Heart right ventricle (tissue), 16 donors: ENCODE results near the gene ZNF581. TPM values are rescaled to one million over a fixed set of nuclear protein-coding genes. Genes with fewer than 3 reads are reported as not detected.

Experiments
- ATAC-seq, 8 donors: fragments of 200-7000 bp; cut with Tn5 transposase; one replicate each; pipeline ENCODE4 v1.9.1; 2020; ENCODE audit warnings: mild to moderate bottlenecking in 8 of 8, moderate library complexity in 8 of 8, moderate number of reproducible peaks in 1 of 8
- DNase-seq, 2 donors: peaks; one replicate each; pipeline ENCODE4 v3.0.0-alpha.2; 2020
- H3K27ac ChIP-seq, 10 donors: fragments of 200-600 bp; sonication (generic) in 2 of 10; one replicate each; pipeline versions ENCODE4 v1.5.0 to v1.8.0; 2020 to 2022; ENCODE audit warnings: mild to moderate bottlenecking in 3 of 10
- H3K27me3 ChIP-seq, 7 donors: fragments of 200-600 bp; one replicate each; pipeline ENCODE4 v1.8.0; 2021 to 2022; ENCODE audit warnings: mild to moderate bottlenecking in 2 of 7
- H3K36me3 ChIP-seq, 9 donors: fragments of 200-600 bp; sonication (generic) in 1 of 9; one replicate each; pipeline versions ENCODE4 v1.5.0 to v1.8.0; 2020 to 2022; ENCODE audit warnings: mild to moderate bottlenecking in 2 of 9
- H3K4me1 ChIP-seq, 9 donors: fragments of 200-600 bp; sonication (generic) in 1 of 9; one replicate each; pipeline versions ENCODE4 v1.5.0 to v1.8.0; 2020 to 2022; ENCODE audit warnings: mild to moderate bottlenecking in 4 of 9
- H3K4me3 ChIP-seq, 10 donors: fragments of 200-600 bp; sonication (generic) in 2 of 10; one replicate each; pipeline versions ENCODE4 v1.5.0 to v1.8.0; 2020 to 2022; ENCODE audit warnings: mild to moderate bottlenecking in 7 of 10, moderate library complexity in 2 of 10
- H3K9me3 ChIP-seq, 11 donors: fragments of 200-600 bp in 10 of 11; sonication (generic) in 2 of 11; one replicate each; pipeline versions ENCODE4 v1.5.0 to v1.8.0; 2013 to 2022; ENCODE audit warnings: mild to moderate bottlenecking in 2 of 11, control low read depth in 1 of 11, moderate library complexity in 1 of 11
- WGBS, 2 donors: extraction: QIAGEN DNeasy Blood & Tissue Kit; methylation state at CpG; one replicate each; pipeline ENCODE4 v1.1.7; 2013; ENCODE audit warnings: inconsistent platforms in 1 of 2; 5-methylcytosine and 5-hydroxymethylcytosine counted together
- intact Hi-C, 10 donors: fragments of 100-400 bp; cut with DNase I; formaldehyde crosslinking; loops; one replicate each; pipeline versions ENCODE4 v1.11.1 to v1.14.2; 2022
- polyA plus RNA-seq, 2 donors: library from polyadenylated mRNA; stranded (reverse); fragments of 200-250 nt; gene quantifications; one replicate each; pipeline ENCODE4 v1.2.3, GENCODE V29; 2013
- total RNA-seq, 10 donors: library from RNA; stranded (reverse); fragmentation: NEBNext Ultra II Directional in 3 of 10; extraction: Animal tissue kit (Norgen Biotek cat#: 25700) in 3 of 10; gene quantifications; one replicate each; pipeline versions ENCODE4 v1.2.1 to v1.2.4, GENCODE V29; 2021 to 2023
- TF ChIP-seq, protein P1 (sequence below), 9 donors: fragments of 200-600 bp; sonication (generic) in 2 of 9; IDR thresholded peaks; one replicate each; pipeline versions ENCODE4 v1.5.0 to v1.8.0; 2021 to 2022; ENCODE audit warnings: antibody characterized with exemption in 9 of 9, mild to moderate bottlenecking in 5 of 9, moderate library complexity in 1 of 9
- donor health status: Arrhythmogenic right ventricular cardiomyopathy.
- donor health status: ischemic (EF 13 %, LVEDD 7.1; RV severe dilation, severe dysfunction).
- donor health status: healthy with polysubstance abuse.
- donor health status: DM: no; HTN: yes; CAD: no.
- donor health status: DM: no; HTN: no; CAD: no.
- donor health status: ischemic (EF 25% LVEDD 6.9; RV normal size, moderate dysfunction).
- donor health status: ischemic (EF 25% LVEDD 5.7; RV mildly dilated, moderate dysfunction).
- donor health status: healthy.
- donor health status: DM: yes; HTN: yes; CAD: no.
- donor health status: Ischemic cardiomyopathy.
- donor health status: ischemic (EF 35%, LVEDD 5.7; RV mildly dilated, moderate dysfunction).
- donor health status: nonischemic (EF 11% LVEDD 7.7; RV severe dilation, severe dysfunction).
- donor health status: DM: yes; HTN: yes; CAD: no.
- donor health status: PGD.
- donor health status: ischemic (EF 29% LVEDD 5.4; RV normal size, mild dysfunction).
- donor health status: nonischemic (EF 23%, LVEDD 6.1; RV moderate dilation, normal function).

ZNF581 gene
- total and polyA plus RNA-seq, 12 donors = 4.0 to 15.6 (median 6.5) TPM

DNA sequence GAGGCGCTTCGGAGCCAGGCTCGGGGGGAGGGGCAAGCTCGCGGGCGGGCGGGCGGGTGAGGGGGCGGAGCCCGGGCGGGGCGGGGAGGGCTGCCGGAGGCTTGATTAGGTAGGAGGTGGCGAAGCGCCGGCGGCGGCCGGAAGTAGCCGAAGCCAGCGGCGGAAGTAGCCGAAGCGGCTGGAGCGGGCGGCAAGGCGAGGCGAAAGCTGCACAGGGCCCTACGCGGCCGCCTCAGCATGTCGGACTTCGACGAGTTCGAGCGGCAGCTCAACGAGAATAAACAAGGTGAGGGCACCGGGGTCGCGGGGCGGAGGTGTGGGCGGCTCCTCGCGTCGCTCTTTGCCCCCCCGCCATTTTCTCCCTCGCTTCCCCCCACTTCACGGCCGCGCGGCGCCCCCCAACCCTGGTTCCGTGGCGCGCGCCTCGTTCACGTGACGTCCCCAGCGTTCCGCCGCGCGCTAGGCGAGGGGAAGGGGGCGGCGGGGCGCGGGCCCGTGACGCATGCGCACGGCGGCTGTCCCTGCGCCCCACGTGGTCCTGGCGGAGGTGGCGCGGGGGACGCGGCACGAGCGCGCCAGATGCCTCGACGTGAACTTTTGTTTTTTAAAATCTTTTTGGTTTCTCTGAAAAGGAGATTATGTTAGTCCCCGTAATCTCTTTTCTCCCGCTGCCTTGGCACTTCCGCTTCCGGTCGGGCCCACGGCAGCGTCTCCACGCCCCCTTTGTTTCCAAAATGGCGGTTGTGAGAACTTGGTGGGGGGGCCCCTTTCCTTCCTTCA lies 11.6 kb downstream of the ZNF581 start, which contains the start of gene U2AF2:
Gene U2AF2 (plus strand): TSS at position 168 of the 780 bp plus-strand sequence. CDS start 70 bp downstream, at position 238.
- TF ChIP-seq, protein P1, sequence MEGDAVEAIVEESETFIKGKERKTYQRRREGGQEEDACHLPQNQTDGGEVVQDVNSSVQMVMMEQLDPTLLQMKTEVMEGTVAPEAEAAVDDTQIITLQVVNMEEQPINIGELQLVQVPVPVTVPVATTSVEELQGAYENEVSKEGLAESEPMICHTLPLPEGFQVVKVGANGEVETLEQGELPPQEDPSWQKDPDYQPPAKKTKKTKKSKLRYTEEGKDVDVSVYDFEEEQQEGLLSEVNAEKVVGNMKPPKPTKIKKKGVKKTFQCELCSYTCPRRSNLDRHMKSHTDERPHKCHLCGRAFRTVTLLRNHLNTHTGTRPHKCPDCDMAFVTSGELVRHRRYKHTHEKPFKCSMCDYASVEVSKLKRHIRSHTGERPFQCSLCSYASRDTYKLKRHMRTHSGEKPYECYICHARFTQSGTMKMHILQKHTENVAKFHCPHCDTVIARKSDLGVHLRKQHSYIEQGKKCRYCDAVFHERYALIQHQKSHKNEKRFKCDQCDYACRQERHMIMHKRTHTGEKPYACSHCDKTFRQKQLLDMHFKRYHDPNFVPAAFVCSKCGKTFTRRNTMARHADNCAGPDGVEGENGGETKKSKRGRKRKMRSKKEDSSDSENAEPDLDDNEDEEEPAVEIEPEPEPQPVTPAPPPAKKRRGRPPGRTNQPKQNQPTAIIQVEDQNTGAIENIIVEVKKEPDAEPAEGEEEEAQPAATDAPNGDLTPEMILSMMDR (IDR thresholded peaks at IDR 0.05) = no peak
- H3K4me1 ChIP-seq = peaks cover 35 to 57% (median 54%) of the 10 kb centered on the region in 9 donors
- peak within 1 kb of the TSS; percentile 95 to 100 (median 99) for H3K27ac ChIP-seq
- H3K36me3 ChIP-seq = peaks cover 0 to 29% (median 6%) of the 10 kb centered on the region in 9 donors
- ATAC-seq (peak; percentile 10 to 69 (median 60)), DNase-seq (peak; percentile 96 to 98)
- H3K27me3 ChIP-seq = no peaks in the 10 kb centered on the region
- peak within 1 kb of the TSS; percentile 78 to 99 (median 90) for H3K4me3 ChIP-seq
- H3K9me3 ChIP-seq = no peaks in the 10 kb centered on the region
- WGBS, 2 donors = 0% methylated on average over 93 to 95 of the region's 95 CpGs
- intact Hi-C loops = loop anchor here in 3 of 10 donors (1.0 kb wide), 1 partner anchor 20 kb away; the partner anchor contains the start of gene EPN1 (in 3 of the 3)

DNA sequence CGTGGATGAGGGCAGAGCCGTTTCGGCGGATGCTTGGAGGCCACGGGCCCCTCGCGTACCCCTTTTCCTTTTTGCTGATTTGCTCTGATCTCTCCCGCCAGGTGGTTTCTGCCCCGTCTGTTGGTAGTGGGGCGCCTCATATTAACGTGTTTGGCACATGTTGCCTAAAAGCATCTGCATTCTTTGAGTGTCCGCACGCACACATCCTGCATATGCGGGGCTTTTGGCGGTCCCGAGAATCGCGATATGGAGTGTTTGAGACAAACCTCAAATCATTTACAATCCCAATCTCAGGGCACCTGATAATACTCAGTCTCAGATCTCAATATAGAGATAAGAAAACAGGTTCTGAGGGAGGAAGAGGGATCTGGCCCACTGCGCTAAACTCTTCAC lies 12.2 kb downstream of the ZNF581 start:
- Histone ChIP-seq H3K4me1 (peaks cover 35 to 61% (median 54%) of the 10 kb centered on the region in 9 donors), H3K27ac (peak overlapping the region; percentile 95 to 100 (median 99)), H3K9me3 (no peaks in the 10 kb centered on the region), H3K27me3 (no peaks in the 10 kb centered on the region), H3K36me3 (peaks cover 0 to 33% (median 8%) of the 10 kb centered on the region in 9 donors), H3K4me3 (peak overlapping the region; percentile 78 to 99 (median 90))
- no peak for ATAC-seq
- TF ChIP-seq, protein P1 (IDR thresholded peaks at IDR 0.05) = no peak
- 1 to 2% methylated on average over 19 of the region's 19 CpGs for WGBS, 2 donors
- no peak for DNase-seq
- intact Hi-C loops = loop anchor here in 2 of 10 donors (1.0 to 2.0 kb wide), 2 partner anchors 17 to 20 kb away; partner anchors contain the start of gene EPN1 (in 1 of the 2)

DNA sequence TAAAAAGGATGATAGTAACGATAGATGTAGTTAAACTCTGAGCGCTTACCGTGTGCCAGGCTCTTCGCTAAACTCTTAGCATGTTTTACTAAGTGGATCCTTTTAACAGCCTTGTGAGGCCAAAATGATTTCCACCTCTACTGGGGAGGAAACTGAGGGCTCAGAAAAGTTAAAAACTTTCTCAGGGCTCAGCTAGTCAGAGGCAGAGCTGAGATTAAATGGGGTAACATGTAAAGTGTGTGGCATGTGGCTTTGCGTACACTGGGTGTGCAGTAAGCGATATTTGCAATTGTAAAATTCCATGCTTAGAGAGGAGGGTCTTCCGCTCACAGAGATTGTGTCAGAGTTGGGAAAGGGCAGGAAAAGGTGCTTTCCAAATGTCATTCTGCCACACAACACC lies 13.1 kb downstream of the ZNF581 start:
- Histone ChIP-seq H3K27me3 (no peaks in the 10 kb centered on the region), H3K9me3 (no peaks in the 10 kb centered on the region), H3K27ac (no peak overlapping the region), H3K36me3 (peaks cover 0 to 36% (median 8%) of the 10 kb centered on the region in 9 donors), H3K4me1 (peaks cover 35 to 62% (median 54%) of the 10 kb centered on the region in 9 donors), H3K4me3 (peak overlapping the region in 9 of 10 donors; percentile 78 to 99 (median 89))
- 51 to 54% methylated on average over 7 of the region's 7 CpGs for WGBS, 2 donors
- DNase-seq = no peak
- TF ChIP-seq, protein P1 (IDR thresholded peaks at IDR 0.05) = no peak
- ATAC-seq = no peak
- intact Hi-C loops = loop anchor here in 1 of 10 donors (2.0 kb wide), 1 partner anchor 16 kb away; no protein-coding TSS in a partner anchor

DNA sequence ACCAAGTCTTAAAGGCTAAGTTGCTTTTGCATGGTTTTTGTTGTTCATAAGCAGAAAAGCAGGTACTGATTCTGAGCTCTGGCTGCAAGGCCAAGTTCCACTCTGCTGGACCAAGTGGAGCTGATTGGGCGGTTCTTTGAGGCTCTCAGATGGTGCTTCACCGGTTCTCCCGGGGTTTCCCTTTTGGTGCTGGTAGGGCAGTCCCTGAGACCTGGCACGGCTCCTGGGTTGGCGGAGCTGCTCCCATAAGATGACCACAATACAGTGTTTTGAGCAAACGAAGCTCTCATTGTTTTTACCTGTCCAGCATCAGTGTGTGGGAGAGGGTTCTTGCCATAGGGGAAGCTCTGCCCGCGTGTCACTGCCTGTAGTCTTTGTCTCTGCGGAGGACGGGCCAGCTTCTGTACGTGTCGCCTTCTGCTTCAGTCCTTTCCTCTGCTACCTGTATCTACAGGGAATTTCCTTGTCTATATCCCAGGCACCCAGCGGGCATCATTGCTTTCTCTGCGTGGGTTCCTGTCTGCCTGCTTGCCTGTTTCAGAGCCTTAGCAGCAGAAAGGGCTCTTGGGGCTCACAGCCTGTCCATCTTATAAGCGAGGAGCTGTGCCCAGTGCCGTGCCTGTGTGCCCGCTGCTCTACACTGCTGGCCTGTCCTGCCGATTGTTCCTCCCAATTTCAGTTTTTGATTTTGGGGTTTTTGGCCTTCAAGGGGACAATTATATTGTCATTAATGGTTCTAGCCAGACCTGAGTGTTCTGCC lies 13.7 kb downstream of the ZNF581 start:
- Histone ChIP-seq H3K9me3 (no peaks in the 10 kb centered on the region), H3K4me1 (peaks cover 35 to 62% (median 54%) of the 10 kb centered on the region in 9 donors), H3K27ac (peak overlapping the region in 2 of 10 donors; percentile 1 to 17), H3K36me3 (peaks cover 0 to 38% (median 13%) of the 10 kb centered on the region in 9 donors), H3K4me3 (peak overlapping the region in 9 of 10 donors; percentile 78 to 99 (median 89)), H3K27me3 (no peaks in the 10 kb centered on the region)
- DNase-seq = no peak
- 44 to 46% methylated on average over 18 of the region's 18 CpGs for WGBS, 2 donors
- intact Hi-C loops = loop anchor here in 1 of 10 donors (2.0 kb wide), 1 partner anchor 16 kb away; no protein-coding TSS in a partner anchor
- no peak for ATAC-seq
- TF ChIP-seq, protein P1 (IDR thresholded peaks at IDR 0.05) = no peak
